NOMO-1 treated with dmso at 0.1 percent for 144 hours (cell line): ENCODE data around the gene BUD23.
"Not testable (repeated sequence)": the region's sequence is repeated elsewhere in the genome, so short reads cannot be mapped to it uniquely, and the experiment has no call there.

Experiments used
- DNase-seq: peaks from one replicate; lab custom pipeline; 2025; ENCODE audit not compliant: unreplicated experiment; lab: John Stamatoyannopoulos, UW

Gene BUD23

GRCh38 chr7:73700581-73701134 lies 17.3 kb downstream of the BUD23 start:
- DNase-seq: no peak

- DNase-seq: no peak
Observed at GRCh38 chr7:73701357-73701995, 18.1 kb downstream of the BUD23 start.

GRCh38 chr7:73702226-73702625 lies 18.8 kb downstream of the BUD23 start:
- no peak for DNase-seq

GRCh38 chr7:73702665-73703064 lies 19.3 kb downstream of the BUD23 start:
- no peak for DNase-seq

GRCh38 chr7:73703225-73703624 lies 19.8 kb downstream of the BUD23 start:
- no peak for DNase-seq

GRCh38 chr7:73703757-73704639 lies 20.6 kb downstream of the BUD23 start:
- no peak for DNase-seq

GRCh38 chr7:73704640-73705550 lies 21.5 kb downstream of the BUD23 start:
- DNase-seq: no peak

- no peak for DNase-seq
Observed at GRCh38 chr7:73705551-73705920, 22.1 kb downstream of the BUD23 start.

GRCh38 chr7:73706126-73707044 lies 23.0 kb downstream of the BUD23 start:
- DNase-seq: no peak

GRCh38 chr7:73707045-73707631 lies 23.7 kb downstream of the BUD23 start:
- no peak for DNase-seq

- no peak for DNase-seq
Observed at GRCh38 chr7:73708961-73709549, 25.7 kb downstream of the BUD23 start.

- no peak for DNase-seq
Observed at GRCh38 chr7:73712773-73713172, 29.4 kb downstream of the BUD23 start.

- not testable (repeated sequence) for DNase-seq
Observed at GRCh38 chr7:73713319-73713718, 29.9 kb downstream of the BUD23 start.

- peak; percentile 99 for DNase-seq
Observed at GRCh38 chr7:73715648-73716317, 32.4 kb downstream of the BUD23 start.

- DNase-seq: no peak
Observed at GRCh38 chr7:73716318-73716890, 33.0 kb downstream of the BUD23 start.

GRCh38 chr7:73717025-73717807 lies 33.8 kb downstream of the BUD23 start:
- no peak for DNase-seq

- peak; percentile 98 for DNase-seq
Observed at GRCh38 chr7:73717991-73718405, 34.6 kb downstream of the BUD23 start.
